Calu3 (cell line): ENCODE data around the gene ACER2. TPM values are rescaled to one million over a fixed set of nuclear protein-coding genes. Genes with fewer than 3 reads are reported as not detected.

Source experiments
- BruUV-seq: library from RNA; stranded (reverse); fragments of 400-500 nt; replicated peaks from 2 replicates; lab custom pipeline; 2021; lab: Mats Ljungman, UMichigan
- CTCF ChIA-PET: fragments of 300-600 bp; sonication (Branson Sonifier 250); formaldehyde crosslinking; loops from one replicate; lab custom pipeline; 2022; ENCODE audit warnings: antibody characterized with exemption; lab: Charles Lee
- DNase-seq: peaks from one replicate; pipeline ENCODE4 v3.0.0; 2022
- H3K27ac Mint-ChIP-seq: one replicate; pipeline ENCODE4 v1.8.0; 2022; ENCODE audit warnings: mixed read lengths; ENCODE audit not compliant: unreplicated experiment
- H3K27me3 Mint-ChIP-seq: one replicate; pipeline ENCODE4 v1.8.0; 2022; ENCODE audit warnings: mixed read lengths; ENCODE audit not compliant: unreplicated experiment
- H3K36me3 Mint-ChIP-seq: one replicate; pipeline ENCODE4 v1.8.0; 2022; ENCODE audit warnings: mild to moderate bottlenecking, moderate library complexity, mixed read lengths; ENCODE audit not compliant: insufficient read depth, unreplicated experiment
- H3K4me1 Mint-ChIP-seq: one replicate; pipeline ENCODE4 v1.8.0; 2022; ENCODE audit warnings: mild to moderate bottlenecking, low read depth, mixed read lengths; ENCODE audit not compliant: unreplicated experiment
- H3K4me3 Mint-ChIP-seq: one replicate; pipeline ENCODE4 v1.8.0; 2022; ENCODE audit warnings: mild to moderate bottlenecking, low read depth, moderate library complexity, mixed read lengths; ENCODE audit not compliant: unreplicated experiment
- H3K9me3 Mint-ChIP-seq: one replicate; pipeline ENCODE4 v1.8.0; 2022; ENCODE audit warnings: low read depth, mixed read lengths; ENCODE audit not compliant: unreplicated experiment
- intact Hi-C: fragments of 100-400 bp; cut with micrococcal nuclease; formaldehyde crosslinking; loops from one replicate; pipeline ENCODE4 v1.10.0; 2022; ENCODE audit not compliant: unreplicated experiment
- total RNA-seq: library from RNA; stranded (reverse); gene quantifications from 2 replicates; pipeline ENCODE4 v1.2.3, GENCODE V29; 2022
- TF ChIP-seq, protein P1 (sequence below): fragments of 200-600 bp; IDR thresholded peaks from one replicate; pipeline ENCODE4 v1.8.0; 2022; ENCODE audit warnings: antibody characterized with exemption; ENCODE audit not compliant: unreplicated experiment

ACER2 gene
- total RNA-seq, 1 experiment from 2014 or later, result 7.6 TPM

DNA sequence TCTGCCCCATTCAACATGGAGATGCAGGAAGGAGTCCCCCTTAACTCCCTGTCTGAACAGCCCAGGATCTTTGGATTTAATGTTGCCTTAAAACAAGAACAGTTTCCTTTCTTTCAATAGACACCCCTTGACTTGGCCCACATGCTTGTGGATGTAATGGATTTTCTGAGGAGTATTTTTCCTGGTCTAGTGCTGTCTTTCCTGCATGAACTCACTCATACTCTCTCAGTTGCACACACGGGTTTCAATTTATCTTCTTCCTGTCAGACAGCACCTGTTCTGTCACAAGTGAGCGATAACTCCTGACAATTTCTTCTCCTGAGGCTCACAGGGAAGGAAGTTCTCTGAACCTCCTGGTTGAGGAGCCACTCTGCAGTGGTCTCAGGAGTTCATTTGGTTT, 85.1 kb downstream of the ACER2 start:
- no TSS peak for BruUV-seq
- intact Hi-C loops, result loop anchor here (5.0 kb wide), 2 partner anchors 148 to 428 kb away; no protein-coding TSS in a partner anchor

DNA sequence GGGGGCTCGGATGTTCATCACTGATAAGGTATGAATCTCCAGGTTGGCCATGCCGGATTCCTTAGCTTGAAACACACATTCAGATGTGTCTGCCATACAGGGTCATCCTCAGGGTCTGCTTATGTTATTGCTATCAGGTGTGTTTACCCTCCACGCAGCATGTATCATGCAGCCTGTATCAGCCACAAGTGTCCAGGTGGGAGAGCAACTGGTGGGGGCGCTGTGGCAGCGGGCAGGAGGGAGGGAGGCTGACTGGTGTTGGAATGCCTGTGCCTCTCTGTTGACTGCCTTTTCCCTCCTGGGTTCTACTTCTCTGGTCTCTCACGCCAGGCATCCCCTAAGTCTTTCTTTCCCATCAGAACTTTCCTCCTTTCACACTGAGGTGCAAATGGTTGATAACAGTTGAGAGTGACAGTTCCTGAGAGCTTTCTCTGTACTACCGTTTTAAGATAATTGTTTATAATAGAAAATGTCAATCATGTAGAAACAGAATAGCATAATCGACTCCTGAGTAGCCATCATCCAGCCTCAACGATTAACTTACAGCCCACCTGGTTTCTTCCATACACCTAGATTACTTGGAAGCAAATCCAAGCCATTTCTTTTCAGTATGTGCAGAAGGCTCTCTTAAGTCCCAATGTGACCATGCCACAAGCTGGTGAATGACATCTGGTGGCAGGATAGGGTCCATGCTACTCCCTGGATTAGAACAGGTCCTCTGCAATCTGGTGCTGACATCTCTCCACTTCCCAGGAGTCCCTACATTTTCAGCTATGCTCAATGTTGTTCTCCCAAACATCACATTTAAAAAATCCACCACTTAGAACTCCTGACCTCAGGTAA, 86.6 kb downstream of the ACER2 start:
- DNase-seq, result no peak
- intact Hi-C loops, result no loop called here
- Mint-ChIP-seq H3K36me3 (no peaks in the 10 kb centered on the region), H3K4me3 (no peak overlapping the region), H3K27me3 (peaks cover 28% of the 10 kb centered on the region), H3K9me3 (no peaks in the 10 kb centered on the region), H3K4me1 (no peaks in the 10 kb centered on the region), H3K27ac (no peak overlapping the region)
- no TSS peak for BruUV-seq
- CTCF ChIA-PET, result no interaction called here
- TF ChIP-seq, protein P1, sequence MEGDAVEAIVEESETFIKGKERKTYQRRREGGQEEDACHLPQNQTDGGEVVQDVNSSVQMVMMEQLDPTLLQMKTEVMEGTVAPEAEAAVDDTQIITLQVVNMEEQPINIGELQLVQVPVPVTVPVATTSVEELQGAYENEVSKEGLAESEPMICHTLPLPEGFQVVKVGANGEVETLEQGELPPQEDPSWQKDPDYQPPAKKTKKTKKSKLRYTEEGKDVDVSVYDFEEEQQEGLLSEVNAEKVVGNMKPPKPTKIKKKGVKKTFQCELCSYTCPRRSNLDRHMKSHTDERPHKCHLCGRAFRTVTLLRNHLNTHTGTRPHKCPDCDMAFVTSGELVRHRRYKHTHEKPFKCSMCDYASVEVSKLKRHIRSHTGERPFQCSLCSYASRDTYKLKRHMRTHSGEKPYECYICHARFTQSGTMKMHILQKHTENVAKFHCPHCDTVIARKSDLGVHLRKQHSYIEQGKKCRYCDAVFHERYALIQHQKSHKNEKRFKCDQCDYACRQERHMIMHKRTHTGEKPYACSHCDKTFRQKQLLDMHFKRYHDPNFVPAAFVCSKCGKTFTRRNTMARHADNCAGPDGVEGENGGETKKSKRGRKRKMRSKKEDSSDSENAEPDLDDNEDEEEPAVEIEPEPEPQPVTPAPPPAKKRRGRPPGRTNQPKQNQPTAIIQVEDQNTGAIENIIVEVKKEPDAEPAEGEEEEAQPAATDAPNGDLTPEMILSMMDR, result no peak

More for the DNA sequence above, 85.1 kb downstream of the ACER2 start:
- H3K27me3 Mint-ChIP-seq, result peaks cover 43% of the 10 kb centered on the region
- H3K9me3 Mint-ChIP-seq, result no peaks in the 10 kb centered on the region
- H3K36me3 Mint-ChIP-seq, result no peaks in the 10 kb centered on the region
- no peak overlapping the region for H3K27ac Mint-ChIP-seq
- no peaks in the 10 kb centered on the region for H3K4me1 Mint-ChIP-seq
- no peak overlapping the region for H3K4me3 Mint-ChIP-seq
- DNase-seq, result no peak
- TF ChIP-seq, protein P1, result no peak
- CTCF ChIA-PET, result no interaction called here

DNA sequence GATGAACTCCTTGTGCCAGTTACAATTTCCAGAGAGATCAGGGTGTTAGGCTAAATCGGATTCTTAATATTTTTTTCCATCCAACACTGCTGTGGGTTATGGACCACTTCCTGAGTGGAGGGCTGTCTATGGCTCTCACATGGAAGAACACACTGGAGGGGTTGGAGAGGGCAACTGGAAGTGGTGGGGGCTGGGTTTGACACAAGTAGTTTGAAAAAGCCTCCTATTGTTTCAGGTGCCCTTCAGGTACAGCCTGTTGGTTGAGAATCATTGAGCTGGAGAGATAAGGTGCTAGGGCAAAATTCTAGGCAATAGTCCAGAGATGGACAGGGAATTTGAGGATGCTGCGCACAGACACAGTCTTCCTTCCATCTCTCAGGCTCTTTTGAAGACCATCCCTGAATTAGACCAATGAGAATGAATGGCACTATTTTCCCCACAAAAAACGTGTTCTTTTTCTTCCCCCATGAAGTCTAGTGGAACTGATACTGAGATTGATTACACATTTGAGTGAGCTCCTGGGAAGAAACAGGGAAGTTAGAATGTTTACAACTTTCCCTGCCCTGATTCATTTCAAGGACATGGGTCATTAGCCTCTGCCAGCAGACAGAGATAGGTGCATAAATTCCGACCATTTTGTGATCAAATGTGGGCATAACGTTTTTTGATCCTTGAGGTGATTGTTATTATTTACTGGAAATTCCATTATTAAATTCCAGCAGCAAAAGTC, 87.7 kb downstream of the ACER2 start:
- Mint-ChIP-seq H3K4me1 (no peaks in the 10 kb centered on the region), H3K36me3 (no peaks in the 10 kb centered on the region), H3K4me3 (no peak overlapping the region), H3K27me3 (peaks cover 31% of the 10 kb centered on the region), H3K9me3 (no peaks in the 10 kb centered on the region), H3K27ac (no peak overlapping the region)
- BruUV-seq, result no TSS peak
- CTCF ChIA-PET, result no interaction called here
- TF ChIP-seq, protein P1, result no peak
- intact Hi-C loops, result no loop called here
- DNase-seq, result no peak

DNA sequence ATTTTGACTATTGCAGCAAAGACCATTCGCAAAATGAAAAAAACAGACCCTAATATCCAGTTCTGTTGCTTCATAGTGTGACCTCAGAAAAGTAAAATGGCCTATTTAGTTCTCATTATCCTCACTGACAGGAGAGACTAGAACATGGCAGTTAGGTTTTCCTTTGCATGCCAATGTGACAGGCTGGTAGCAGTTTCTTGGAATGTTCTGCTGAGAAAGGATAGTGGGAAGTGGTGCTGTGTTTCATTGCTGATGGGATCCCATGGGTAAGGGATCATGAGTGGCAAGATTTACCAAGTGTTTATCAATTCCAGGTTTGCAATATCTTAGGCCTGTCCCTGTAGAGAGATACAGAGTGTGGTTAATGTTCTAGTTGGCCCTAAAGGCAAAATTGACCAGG, 88.5 kb downstream of the ACER2 start:
- Mint-ChIP-seq H3K36me3 (no peaks in the 10 kb centered on the region), H3K27ac (no peak overlapping the region), H3K4me1 (no peaks in the 10 kb centered on the region), H3K9me3 (no peaks in the 10 kb centered on the region), H3K27me3 (peaks cover 39% of the 10 kb centered on the region), H3K4me3 (no peak overlapping the region)
- DNase-seq, result no peak
- TF ChIP-seq, protein P1, result no peak
- no TSS peak for BruUV-seq
- CTCF ChIA-PET, result no interaction called here
- intact Hi-C loops, result no loop called here
